ENCODE results near the gene BNIP5.

The BNIP5 gene

DNA sequence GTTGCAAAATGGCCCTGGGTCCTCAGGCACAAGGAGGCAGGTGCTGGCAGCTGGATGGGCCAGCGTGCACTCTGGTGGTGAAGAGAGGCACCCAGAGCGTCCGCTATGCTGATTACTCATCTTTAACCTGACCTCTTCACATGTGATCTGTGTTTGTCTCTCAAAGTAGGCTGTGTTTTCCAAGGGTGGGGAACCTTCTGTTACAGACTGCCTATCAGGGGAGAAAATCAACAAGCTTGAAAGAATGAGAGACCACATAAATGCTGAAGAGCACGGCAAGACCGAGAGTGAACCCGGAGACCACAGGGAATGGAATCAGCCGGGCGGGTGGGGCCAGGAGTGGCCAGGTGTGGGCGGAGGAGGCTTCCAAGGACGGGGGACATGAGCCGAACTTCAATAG lies 16.2 kb downstream of the BNIP5 start:
- no peak for DNase-seq

DNA sequence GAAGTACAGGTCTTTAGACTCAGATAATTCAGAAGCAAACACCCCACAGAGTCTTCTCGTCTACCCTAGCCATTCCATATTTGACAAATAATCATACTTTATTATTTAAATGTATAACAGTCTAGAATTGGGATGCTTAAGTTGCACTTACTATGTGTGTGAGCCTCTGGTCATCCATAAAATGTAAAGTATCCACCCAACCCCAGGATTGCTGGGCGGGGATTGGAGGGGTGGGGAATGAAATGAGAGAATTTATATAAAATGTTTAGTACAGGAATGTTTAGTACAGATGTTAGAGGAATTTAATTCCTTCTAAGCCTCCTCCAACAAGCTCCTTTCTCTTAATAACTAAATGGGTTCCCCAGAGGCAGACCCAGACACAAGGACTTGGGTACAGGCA lies 16.9 kb downstream of the BNIP5 start:
- no peak for DNase-seq

DNA sequence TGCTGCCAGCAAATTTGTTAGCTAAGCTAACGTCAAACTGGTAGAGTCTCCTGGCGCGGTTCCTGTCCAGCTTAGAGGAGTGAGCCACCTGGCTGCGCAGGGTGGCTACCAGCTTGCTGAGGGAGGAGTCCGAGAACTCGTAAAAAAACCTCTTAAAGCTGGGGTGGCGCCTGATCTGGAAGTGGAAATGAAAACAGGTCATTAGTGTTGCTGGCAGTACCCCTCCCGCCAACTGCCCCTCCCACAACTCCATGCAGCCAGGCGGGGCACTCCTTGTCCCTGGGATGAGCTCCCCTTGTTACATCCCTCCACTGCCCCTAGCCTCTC lies 17.3 kb downstream of the BNIP5 start:
- DNase-seq: no peak

DNA sequence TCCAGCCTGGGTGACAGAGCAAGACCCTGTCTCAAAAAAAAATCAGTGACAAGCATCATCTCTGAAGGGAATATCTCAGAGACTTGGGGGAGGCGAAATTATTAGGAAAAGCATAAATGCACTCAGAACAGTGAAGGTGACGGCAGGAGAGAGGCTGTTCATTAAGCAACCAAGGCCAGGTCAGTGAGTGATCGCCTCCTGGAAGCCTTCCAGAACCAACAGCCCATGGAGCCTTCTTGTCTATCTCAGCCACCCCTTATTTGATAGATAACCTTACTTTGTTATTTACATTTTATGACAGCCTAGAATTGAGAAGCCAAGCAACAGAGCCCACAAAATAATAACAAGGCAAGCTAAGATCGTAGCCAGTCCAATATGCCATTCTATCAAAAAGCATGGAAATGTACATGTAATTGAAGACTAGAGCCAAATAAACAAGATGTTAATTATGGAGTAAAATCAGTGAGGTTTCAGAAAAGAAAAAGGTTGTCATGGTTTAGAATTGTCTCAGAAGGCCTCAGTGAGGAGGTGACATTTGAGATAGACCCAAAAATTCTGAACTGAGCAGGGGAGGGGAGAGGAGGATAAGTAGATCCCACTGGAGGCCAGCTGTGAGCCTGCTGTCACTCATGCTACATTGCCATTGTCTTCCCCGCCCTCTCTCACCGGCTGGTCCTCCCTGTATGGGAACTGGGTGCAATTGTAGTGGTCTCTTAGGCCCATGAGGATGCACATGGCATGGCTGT lies 17.8 kb downstream of the BNIP5 start:
- DNase-seq: no peak

DNA sequence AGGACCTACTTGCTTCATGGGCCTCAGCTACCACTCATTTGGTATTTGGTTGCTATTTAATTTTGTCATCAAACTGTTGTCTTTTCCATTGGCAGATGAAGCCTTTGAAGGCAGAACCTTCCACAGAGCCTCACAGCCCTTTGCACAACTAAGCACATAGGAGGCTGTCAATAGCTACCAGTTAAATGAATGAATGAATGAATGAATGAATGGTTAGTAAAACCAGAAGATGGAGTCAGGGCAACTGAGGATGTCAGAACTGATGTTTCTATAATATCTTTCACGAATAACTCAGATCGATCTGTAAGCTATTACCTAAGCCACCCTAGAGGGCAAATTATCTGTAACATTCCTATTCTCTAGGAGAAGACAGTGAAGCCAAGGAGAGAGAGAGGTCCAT lies 19.1 kb downstream of the BNIP5 start:
- no peak for DNase-seq

DNA sequence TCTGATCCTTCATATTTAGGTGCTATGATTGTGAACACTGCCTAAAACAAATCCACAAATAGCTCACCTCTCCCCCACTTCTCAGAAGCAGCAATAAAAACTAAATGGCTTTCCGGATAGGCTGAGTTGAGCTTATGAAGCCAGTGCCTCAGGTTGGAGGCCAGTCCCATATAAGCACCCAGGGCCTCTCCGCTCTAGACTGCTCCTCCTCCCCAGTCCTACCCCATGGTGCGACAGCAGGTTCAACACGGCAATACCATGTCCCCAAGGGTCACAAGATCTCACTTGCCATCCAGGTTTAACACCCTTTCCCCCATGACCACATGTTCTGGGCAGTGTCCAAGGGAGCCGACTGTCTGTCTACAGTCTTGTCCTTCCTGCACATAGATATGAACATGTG lies 20.8 kb downstream of the BNIP5 start:
- DNase-seq: no peak

DNA sequence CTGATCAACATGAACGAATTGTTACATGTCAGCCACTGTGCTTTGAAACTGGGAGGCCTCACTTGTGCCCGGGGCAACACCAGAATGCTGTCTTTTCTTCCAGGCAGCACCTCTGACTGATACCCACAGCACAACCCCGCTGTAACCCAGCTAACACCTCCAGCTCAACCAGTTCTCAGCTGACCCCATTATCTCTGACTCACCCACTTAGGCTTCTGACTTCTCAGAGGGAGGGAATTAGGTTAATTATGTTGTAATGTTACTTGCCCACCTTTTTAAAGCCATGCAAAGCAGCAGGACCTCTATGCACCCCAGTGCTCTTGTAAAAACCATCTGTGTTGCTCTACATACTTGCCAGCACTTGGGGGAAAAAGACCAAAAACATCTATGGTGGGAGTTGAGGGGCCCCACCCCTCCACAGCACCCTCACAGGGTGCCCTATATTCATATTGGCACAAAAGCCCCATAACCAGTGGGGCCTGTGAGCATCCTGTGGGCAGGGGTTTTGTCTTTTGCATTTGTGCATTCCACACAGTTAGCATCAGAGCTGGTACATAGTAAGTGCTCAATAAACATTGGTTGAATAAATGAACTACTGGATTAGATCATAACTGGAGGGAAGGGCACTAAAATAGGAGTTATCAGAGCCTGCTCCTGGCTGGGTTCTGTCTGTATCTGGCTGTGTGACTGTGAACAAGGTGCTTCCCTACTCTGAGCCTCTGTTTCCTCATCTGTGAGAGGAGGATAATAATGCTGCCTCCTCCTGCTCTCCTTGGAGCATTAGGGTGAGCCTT lies 22.3 kb downstream of the BNIP5 start:
- no peak for DNase-seq

DNA sequence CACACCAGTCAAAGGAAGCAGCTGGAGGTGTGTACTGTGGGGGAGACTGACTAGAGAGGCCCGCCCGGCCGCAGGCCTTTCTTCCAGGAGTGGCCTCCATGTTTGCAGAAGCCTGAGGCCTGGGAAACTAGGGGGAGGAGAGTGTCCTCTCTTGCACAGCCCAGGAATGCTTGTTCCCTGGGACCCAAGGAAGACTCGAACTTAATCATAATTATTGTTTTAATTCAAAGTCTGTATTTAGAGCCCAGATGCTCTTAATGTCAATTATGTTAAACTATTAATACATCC lies 23.1 kb downstream of the BNIP5 start:
- no peak for DNase-seq

DNA sequence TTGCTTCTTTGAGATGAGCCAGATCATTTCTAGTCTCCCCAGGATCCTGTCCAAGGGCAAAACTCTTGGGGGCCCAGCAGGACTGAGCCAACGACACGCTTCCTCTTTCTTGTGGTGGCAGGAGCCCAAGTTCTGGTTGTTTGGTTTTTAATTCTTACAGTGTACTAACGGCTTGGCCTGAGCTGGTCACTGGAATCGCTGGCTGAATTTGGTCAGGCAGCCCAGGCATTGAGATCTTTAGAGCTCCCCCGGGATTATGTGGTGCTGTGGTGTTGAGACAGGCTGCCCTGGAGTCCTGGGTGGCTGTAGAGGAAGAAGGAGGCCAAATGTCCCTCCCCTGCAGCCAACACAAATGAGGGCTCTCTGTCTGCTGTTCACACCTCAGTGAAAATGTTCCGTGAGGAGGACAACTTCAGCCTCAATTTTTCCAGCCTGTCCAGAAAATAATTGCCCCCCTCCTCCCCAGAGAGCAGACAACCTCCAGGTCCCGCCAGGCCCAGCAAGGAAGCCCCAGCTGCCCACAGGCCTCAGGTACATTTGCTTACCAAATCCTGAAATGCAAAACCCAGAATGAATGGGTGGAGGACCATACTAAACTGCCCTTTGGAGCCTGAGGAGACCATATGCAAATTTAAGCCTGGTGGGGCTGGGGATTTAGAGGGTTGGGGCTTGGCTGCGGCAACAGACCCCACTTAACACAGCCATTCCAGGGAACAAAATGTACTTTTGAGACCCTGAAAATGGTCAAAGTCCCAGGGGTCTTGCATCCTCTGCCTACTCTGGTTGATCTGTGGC lies 23.6 kb downstream of the BNIP5 start:
- no peak for DNase-seq

DNA sequence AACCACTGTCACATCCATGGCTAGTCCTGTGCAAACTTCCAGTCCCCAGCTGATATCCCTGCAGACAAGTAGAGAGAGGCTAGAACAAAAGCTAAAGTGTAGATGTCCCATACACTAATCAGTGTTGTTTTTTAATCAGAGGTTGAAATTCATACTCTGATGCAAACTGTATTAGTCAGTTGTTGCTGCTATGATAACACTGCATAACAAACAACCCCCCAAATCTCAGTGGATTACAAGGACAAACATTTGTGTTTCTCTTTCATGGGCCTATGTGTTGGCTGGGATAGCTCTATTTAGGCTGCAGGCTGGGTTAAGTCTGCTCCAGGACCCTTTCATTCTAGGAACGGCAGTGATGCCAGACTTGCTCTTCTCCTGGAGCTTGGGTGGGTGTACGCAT lies 26.8 kb downstream of the BNIP5 start:
- DNase-seq: no peak

DNA sequence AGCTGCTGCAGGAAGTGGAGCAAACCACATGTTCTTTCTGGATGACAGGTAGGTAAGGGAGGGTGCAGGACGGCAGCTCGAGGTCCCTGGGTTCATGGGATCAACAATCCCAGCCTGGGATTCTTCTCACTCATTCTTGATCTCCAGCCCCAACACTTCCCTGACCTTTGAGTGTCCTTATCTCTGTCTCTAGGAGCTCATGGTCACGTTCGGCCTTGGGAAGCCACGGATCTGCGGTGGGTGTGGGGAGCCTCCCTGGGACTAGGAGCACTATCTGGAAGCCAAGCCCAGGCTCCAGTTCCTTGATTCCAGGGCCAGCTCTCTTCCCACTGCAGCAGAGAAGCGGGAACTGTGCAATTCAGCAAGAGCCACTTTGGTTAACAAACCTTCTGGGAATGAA lies 27.5 kb downstream of the BNIP5 start:
- DNase-seq: no peak

DNA sequence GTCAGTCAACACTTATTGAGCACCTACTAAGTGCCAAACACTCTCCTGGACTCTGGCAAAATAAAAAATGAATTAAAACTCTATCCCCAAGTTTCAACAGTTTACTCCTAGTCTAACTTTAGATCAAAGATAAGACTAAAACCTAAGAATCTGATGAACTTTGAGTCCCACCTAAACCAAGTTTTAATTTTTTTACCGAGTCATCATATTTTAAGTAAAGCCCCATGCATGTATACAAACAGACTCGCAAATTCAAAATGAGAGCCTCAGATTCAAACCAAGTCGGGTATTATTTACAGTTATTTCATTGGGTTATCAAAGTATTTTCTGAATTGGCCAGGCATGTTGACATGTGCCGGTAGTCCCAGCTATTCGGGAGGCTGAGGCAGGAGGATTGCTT lies 28.2 kb downstream of the BNIP5 start:
- no peak for DNase-seq

DNA sequence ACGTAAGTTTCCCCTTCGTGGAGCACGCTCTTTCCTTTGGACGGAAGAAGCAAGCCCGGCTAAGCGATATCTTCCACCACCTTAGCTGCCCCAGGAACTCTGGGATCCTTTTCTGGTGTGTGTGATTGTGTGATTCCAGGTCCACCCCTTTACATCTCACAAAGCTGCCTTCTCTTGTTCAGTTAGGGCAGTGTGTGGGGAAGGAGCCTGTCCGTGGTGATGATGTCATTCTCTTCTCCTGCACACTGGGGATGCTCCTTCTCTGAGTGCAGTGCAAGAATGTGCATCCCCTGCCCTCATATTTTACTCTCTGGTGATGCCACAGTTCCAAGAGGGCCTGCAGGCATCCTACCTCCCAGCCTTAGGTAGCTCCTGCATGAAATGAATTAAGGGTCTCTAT lies 30.3 kb downstream of the BNIP5 start:
- DNase-seq: no peak

DNA sequence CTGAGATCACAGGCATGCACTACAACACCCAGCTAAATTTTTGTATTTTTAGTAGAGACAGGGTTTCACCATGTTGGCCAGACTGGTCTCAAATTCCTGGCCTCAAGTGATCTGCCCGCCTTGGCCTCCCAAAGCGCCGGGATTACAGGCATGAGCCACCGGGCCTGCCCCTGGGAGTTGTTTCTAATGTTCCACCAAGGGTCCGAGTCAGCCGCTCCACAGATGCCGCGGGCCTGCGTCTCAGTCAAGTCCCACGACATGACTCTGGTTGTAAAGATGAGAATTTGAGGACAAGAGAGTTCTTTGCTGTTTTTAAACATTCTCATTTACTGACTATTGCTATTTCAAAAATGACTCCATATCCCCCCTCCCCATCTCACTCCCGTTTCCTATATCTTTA lies 30.8 kb downstream of the BNIP5 start:
- no peak for DNase-seq

DNA sequence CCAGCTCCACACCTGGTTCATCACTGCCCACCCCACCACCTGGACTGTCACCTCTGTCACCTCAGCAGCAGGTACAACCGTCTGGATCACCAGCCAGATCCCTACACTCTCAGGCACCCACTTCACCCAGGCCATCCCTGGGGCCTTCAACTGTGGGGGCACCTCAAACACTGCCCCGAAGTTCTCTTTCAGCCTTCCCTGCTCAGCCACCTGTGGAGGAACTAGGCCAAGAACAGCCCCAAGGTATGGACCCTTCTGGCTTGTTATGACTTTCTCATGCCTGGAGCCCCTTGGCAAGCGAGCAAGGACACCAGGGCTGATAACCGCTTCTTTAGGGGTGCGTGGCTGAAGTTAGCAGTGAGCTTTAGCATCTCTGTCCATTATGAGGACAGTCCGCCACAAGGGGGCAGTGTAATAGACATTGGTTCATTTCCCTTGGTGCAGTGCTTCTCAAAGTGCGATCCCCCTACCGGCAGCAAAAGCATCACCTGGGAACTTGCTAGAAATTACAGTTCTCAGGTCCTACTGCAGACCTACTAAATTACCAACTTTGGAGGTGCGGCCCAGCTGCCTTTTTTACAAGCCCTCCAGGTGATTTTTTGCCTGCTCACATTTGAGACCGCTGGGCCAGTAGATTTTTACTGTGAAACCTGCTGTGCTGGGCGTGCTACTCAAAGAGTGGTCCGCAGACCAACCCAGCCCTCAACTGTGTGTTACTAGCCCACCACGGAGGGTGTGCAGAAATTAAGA lies 34.3 kb downstream of the BNIP5 start:
- peak; percentile 90 to 92 for DNase-seq

DNA sequence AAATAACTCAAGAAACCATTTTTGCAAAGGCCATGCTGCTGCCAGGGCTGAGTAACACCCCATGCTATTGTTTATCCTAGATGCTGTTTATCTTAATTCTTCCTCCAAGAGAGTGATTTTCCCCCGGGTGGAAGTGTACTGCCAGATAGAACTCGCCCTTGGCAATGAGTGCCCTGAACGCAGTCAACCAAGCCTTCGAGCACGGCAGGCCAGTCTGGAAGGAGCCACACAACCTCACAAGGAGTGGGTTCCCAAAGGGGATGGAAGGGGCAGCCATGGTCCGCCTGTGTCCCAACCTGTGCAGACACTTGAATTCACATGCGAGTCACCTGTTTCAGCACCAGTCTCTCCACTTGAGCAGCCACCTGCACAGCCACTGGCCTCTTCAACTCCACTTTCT lies 34.9 kb downstream of the BNIP5 start:
- no peak for DNase-seq

DNA sequence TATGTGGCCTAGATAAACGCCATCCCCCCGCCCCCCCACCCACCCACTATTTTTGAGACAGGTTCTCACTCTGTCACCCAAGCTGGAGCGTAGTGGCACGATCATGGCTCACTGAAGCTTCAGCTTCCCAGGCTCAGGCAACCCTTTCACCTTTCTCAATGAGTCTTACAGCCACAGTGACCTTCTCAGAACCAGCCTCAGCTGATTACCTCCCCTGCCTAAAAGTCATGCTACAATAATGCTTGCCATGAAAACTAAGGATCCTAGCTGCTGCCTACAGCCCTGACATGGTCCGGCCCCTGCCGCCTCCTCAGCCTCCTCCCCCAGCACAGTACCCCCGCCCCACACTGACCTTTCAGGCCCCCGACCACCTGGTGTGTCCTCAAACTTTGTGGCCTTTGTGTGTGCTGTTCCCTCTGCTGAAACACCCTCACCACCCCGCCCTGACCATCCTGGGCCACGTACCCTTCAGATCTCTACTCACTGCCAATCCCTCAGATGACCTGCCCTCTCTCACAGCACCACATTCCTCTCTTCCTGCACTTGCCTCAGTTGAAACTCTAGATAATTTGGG lies 35.5 kb downstream of the BNIP5 start:
- DNase-seq: no peak

DNA sequence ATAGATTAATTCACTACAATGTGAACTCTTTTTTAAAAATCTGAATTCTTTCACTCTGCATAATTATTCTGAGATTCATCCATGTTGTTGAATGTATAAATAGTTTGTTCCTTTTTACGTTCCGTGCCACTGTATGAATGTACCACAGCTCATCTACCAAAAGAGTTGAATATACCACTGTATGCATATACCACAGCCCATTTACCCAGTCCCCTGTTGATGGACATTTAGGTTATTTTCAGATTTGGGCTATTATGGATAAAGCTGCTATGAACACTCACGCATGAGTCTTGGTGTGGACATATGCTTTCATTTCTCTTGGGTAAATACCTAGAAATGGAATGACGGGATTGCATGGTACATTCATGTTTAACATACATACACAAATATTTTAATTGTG lies 38.7 kb downstream of the BNIP5 start:
- DNase-seq: no peak

DNA sequence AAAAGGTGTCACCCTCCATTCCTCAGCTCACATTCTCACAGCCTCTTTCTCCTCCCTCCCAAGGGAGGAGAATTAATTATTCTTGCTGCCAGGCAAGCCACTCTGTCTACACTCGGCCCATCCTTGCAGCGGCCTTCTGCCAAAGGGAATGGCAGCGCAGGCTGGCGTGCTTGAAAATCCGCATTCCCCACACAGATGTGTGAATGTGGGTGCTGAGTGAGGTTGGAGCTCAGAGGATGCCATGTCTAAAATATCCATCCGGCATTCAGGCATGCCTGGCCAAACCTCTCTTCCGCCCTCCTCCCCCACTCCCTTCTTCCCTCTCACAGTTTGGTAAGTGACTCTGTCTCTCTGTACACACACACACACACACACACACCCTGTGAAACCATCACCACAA lies 39.2 kb downstream of the BNIP5 start:
- DNase-seq: no peak

DNA sequence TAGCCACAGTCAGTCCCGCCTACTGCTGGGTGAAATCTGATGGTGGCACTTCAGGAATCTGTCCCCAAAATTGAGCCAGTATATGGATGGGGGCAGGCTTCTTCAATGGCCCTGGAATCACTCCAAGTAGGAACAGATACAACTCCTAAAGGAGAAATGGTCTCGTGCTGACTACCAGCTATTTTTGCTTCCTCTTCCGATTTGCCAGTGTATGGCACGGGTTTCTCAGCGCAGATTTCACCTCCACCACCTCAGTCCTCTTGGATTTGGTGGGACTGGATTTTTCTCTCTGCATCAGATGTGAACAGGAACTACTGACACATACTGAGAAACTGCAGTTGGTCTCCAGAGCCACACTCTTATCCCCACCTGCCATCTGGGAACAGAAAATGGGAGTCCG lies 39.6 kb downstream of the BNIP5 start:
- no peak for DNase-seq

DNA sequence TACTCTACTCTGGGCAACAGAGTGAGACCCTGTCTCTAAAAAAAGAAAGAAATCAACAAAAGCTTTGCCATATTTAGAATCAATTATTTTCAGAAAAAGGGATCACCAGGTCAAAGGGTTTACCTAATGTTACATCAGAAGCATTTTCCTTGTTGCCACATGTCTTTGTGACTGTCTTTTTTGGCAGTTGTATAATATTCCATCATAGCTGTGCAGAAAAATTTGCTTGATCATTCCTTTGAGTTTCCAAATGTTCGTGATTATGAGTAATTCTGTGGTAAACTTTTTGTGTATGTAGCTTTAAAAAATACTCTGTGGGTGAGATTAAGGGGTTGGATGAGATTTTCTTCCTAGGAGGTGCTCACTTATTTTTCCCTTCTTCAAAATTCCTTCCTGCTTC lies 40.4 kb downstream of the BNIP5 start:
- DNase-seq: no peak

DNA sequence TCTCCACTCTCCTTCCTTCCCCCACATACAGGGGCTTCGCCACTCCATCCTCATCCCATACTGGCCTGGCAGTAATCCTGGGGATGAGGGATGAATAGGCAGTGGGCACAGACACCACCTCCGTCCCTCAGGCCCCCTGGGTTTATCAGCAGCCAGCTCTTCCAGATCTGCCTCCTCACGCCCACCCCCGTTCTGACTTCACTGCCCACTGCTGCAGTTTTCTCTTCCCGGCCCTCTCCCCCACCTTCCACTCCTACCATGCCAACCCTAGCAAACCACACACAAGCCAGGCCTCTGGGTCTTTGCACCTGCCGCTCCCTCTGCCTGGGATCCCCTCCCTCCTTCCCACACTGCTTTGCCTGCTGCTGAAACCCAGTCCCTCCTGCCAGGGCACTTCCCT lies 44.5 kb downstream of the BNIP5 start:
- no peak for DNase-seq
